ELF-1 (cell line): ENCODE results near the gene KYAT1.
A peak's percentile ranks its signal among the peaks of the same experiment; 100 is the strongest.
"Not testable (repeated sequence)": the region's sequence is repeated elsewhere in the genome, so short reads cannot be mapped to it uniquely, and the experiment has no call there.

Source experiments
- DNase-seq: peaks from one replicate; pipeline ENCODE4 v3.0.0-alpha.2; 2016; ENCODE audit warnings: low read depth, low spot score

Gene KYAT1

DNA sequence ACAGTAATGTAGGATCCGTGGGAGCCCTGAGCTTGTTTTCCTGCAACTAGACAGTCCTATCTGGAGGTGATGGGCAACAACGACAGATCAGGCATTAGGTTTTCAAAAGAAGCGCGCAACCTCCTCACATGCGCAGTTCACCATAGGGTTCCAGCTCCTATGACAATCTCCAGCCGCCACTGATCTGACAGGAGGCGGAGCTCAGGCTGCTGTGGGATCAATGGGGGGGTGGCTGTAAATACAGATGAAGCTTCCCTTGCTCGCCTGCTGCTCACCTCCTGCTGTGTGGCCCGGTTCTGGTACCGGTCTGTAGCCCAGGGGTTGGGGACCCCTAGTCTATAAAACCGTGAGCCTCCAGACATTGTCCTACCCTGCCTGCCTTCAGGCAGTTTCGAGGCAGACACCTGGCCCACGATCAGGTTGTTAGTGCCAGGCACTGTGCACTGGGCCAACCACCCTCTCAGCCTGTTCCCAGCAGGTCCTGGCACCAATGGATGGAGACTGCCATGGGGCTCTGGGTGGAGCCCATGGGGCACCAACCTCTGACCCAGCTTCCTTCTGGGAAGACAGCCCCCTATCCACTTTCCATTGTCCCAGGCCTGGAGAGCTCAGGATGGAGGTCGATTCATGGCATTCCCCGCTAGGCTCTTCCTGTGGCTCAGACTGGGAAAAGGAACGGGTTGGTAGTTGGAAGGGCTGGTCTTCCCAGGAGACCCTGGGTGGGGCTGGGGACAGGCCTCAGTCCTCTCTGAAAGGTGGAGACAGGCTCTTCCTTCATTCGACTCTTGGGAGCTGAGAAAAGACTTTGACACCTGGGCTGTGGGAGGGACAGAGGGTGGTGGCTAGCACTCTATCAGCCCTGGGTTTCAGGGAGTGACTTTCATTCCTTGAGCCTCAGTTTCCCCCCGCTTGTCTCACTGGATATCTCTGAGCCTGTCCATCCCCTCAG lies 61.8 kb downstream of the KYAT1 start:
- DNase-seq: peak; percentile 79

DNA sequence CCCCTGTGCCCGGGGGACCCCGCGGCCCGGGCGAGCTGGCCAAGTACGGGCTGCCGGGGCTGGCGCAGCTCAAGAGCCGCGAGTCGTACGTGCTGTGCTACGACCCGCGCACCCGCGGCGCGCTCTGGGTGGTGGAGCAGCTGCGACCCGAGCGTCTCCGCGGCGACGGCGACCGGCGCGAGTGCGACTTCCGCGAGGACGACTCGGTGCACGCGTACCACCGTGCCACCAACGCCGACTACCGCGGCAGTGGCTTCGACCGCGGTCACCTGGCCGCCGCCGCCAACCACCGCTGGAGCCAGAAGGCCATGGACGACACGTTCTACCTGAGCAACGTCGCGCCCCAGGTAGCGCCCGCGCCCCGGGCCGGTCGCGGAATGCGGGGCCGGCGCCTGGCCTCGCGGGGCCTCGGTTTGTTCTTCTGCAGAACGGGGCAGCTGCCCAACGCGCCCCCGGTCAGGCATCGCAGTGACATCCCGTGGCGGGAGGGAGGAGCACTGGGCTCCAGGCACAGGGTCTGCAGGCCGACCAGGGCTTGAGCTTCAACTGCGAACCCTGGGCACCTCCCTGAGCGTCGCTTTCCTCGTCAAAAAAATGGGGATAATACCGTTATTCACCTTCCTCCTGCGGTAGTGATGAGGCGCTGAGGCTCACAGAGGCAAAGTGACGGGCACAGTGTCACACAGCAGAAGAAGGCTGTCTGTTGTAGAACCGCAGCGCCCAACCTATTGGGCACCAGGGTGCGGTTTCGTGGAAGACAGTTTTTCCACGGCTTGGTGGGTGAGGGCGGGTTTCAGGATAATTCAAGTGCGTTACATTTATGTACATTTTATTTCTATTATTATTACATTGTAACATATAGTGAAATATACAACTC lies 62.7 kb downstream of the KYAT1 start:
- DNase-seq: peak; percentile 51

DNA sequence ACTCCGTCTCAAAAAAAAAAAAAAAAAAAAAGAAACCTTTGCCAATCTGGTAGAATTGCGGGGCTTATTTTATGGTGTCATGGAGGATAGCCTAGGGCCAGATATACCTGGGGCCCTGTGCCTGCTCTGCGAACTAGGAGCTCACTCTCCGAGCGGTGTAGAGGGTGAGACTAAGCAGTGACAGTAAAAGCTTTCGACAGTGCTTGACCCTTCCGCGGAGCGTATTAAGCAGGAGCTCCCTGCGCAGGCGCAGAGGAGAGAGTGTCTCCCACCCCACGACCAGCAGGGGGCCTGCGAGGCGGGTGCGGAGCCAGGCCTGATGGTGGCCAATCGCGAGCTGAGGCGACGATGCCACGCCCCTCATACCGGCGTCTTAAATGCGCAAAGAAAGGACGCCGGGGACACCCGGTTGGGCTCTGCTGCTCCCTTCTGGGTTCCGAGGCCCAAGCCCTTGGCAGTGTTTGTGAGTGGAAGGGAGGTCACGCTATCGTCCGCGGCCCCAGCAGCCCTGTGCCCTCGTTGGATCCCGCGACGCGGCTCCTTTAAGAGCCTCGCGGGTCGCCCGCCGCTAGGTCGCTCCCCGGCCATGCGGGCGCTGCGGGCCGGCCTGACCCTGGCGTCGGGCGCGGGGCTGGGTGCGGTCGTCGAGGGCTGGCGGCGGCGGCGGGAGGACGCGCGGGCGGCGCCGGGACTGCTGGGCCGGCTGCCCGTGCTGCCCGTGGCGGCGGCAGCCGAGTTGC lies 63.5 kb downstream of the KYAT1 start, which contains the start of gene ENDOG:
Gene ENDOG (plus strand): TSS at position 402 of the 740 bp plus-strand sequence. CDS start 185 bp downstream, at position 587.
- DNase-seq: peak; percentile 99

- no peak for DNase-seq
Observed at GRCh38 chr9:128810873-128811272, 70.9 kb downstream of the KYAT1 start.

DNA sequence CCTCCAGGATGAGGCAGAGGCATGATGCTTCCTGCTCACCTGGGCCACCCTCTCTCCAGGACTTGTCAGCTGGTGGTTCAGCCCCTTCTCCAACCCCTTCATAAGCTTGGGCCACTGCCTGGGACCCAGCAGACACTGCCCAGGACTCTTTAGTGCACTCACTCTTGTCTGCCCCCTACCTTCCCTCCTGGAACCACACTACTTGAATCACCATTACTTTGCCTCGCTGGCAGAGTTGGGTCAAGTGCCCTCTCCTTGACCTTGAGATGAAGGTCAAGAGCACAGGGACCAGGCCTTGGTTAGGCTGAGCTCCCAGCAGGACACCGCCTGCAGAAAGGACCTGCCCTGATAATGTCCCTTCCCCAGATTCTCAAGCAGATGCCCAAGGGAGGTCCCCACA lies 71.9 kb downstream of the KYAT1 start:
- no peak for DNase-seq

DNA sequence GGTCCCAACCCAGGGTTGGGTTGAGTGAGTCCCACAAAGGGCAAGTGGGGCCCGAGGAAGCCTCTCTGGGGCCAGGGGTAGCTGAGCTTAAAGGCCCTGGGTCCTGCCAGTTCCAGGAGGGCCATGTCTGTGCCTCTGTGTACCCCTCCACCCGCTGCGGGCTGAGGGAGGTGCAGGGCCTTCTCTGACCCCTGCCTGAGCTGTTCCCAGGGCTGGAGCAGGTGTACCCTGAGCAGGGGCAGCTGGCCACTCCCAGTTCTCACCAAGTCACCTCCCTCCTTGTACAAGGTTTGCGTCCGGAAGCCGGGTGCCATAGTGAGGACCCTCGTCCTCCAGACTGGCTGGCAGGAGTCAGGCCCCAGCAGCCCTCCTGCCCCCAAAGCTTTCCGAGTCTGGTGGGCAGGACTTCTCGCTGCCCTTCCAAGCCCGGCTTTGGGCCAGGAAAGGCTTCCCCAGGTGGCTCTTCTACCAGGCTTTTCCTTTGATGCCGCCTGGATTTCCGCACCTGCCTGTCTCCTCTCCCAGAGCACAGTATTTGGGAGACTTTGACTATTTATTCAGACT lies 72.6 kb downstream of the KYAT1 start:
- no peak for DNase-seq

DNA sequence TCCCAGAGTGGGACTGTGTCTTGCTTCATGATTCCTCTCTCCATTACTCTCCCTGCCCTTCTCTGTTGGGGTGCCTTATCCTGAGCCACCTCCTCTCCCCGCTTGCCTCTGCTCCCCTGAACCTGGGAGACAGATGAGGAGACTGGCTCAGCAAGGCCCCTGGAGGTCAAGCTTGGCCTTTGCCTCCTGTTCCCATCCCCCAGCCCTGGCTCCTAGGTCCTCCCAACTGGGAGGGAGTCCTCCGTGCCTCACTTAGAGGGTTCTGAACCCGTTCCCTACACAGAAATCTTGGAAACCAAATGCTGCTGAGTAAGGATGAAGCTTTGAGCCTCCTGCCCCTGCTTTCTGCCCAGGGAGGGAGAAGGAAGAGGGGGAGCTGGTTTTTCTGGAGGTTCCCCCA lies 73.2 kb downstream of the KYAT1 start:
- no peak for DNase-seq

GRCh38 chr9:128807827-128808226 lies 73.9 kb downstream of the KYAT1 start:
- DNase-seq: no peak

DNA sequence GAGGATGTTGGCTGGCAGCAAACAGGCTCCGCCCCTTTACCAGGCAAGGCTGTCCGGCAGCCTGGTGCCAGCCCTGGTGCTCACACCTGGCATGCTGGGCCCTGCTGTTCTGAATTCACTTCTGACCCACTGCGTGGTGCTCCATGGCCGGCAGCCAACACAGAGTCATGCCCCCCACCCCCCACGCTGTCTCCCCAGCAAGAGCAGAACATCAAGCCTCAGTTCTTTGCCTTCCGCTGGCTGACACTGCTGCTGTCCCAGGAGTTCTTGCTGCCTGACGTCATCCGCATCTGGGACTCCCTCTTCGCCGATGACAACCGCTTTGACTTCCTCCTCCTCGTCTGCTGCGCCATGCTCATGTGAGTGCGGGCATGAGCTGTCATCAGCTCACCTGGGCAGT lies 76.1 kb downstream of the KYAT1 start:
- DNase-seq: no peak

- DNase-seq: no peak
Observed at GRCh38 chr9:128802482-128802881, 79.3 kb downstream of the KYAT1 start.

GRCh38 chr9:128800061-128800460 lies 81.7 kb downstream of the KYAT1 start:
- DNase-seq: no peak

DNA sequence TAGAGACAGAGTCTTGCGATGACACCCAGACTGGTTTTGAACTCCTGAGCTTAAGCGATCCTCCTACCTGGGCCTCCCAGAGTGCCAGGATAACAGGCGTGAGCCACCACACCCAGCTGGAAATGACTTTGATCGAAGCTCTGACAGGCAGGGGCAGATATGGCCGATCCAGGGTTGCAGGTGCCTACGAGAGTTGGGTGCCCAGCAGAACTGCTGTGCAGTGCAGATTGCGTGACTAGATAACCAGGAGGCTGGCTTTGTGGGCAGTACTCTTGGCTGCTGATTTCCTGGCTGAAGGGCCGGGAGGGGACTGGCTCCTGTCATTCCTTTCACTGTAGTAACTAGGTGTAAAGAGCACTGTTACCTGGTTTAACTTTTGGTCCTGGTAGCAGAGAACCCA lies 82.9 kb downstream of the KYAT1 start:
- no peak for DNase-seq

DNA sequence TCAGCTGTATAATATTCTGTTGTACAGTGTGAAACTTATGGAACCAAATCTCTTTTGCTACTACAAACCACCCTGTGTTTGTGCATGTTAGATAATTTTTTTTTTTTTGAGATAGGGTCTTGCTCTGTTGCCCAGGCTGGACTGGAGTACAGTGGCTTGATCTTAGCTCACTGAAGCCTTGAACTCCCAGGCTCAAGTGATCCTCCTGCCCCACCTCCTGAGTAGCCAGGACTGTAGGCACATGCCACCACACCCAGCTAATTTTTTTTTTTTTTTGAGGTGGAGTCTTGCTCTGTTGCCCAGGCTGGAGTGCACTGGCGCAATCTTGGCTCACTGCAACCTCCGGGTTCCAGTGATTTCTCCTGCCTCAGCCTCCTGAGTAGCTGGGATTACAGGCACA lies 86.8 kb downstream of the KYAT1 start:
- not testable (repeated sequence) for DNase-seq

- no peak for DNase-seq
Observed at GRCh38 chr9:128792978-128793686, 88.6 kb downstream of the KYAT1 start.

DNA sequence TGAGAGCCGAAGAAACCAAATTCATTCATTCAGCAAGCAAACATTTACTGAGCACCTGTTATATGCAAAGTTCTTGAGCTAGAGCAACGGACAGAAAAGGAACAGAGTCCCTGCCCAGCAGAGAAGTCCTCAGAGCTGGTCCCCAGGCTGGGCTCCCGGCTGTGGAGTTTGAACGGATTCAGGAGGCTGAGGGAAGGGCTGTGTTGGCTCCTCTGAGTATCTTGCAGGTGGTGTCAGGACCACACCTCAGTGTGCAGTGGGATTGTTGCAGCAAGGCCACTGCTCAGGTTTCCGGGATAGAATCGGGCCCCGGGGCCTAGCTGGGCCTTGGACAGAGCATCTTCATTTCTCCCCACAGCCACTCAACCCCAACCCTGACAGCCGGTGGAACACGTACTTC lies 89.6 kb downstream of the KYAT1 start:
- DNase-seq: no peak

DNA sequence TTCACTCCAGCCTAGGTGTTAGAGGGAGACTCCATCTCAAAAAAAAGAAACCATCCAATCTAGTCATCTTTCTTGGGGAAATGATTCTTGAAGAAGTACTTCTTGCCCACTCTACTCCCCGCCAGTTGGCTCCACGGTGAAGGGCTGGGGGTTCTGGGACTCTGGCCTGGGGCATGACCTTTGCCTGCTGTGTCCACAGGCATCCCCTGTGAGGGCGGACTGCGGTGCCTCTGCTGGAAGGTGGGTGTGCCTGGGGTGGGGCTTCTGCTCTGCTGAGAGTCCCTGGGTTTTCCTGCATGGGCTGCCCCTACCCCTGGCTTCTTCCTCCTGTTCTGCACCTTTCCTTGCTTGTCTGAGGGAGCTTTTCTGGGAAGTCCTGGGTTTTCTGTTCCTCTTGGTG lies 91.2 kb downstream of the KYAT1 start:
- no peak for DNase-seq

DNA sequence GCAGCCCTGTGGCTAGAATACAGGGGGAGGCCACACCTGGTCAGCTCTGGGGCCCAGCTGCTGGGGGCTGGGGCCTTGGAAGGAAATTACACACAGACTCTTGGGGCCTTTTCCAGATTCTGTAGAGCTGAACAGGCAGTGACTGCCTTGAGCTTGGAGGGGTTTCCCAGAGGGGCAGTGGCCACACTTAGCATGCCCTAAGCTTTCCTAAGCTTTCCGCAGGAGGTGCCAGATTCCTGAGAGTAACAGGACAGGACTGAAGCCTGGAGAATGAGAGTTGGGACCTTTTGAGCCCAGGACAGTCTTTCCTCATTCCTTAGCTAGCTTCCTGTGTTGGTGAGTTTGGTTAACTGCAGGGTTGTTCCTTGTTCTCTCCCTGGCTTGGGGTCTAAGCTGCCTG lies 93.3 kb downstream of the KYAT1 start:
- DNase-seq: no peak

DNA sequence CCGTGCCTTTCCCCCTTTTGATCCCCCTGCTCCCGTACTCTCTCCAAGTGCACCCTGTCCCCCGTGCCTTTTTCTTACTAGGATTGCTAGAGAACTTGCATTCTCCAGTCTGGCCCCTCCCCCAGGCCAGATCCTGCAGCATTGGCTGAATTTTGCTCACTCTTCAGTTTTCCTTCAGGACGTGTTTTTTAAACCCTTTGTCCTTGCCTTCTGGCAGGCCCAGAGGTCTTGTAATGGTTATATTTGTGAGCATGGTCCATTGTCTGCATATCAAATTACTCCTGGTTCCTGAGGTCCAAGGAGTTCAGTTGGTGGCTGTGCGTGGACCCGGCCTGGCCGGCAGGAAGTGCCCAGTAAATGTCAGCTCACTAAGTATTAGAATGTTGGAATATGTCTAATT lies 94.1 kb downstream of the KYAT1 start:
- DNase-seq: peak; percentile 10

DNA sequence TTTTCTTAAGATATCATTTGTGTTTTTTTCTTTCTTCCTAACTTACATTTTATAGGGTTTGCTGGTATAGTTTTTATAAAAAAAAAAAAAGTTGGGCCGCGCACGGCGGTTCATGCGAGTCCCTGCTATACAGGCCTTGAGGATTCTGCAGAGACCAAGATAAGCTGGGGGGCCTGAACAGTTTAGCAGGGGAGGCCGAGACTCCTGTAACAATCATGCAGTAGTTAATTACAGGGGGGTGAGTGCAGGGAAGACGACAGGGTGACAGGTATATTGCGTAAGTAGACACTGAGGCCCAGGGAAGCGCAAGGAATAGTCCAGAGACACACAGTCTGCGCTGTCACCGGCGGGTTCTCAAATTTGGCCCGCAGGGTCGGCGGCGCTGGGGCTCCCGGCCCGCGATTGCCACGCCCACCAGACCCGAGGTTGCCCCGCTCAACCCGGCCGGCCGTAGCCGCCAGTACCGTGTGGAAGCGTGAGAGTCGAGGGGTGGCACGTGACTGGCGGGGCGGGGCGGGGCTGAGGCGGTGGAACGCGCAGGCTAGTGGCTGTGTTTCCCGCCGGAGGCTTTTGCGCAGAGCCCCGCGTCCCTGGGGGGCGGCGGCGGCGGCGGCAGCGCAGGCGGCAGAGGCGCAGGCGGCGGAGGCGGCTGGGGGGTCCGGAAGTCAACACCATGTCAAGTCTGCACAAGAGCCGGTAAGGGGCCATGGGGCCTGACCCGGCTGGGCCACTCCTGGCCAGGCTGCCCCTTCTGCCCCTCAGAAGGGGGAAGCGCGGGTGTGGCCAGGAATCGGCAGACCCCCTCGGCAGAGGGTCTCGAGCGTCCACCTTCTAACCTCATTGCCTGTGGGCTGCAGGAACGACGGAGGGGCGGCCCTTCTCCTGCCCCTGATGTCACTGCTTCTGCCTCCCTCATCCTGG lies 94.8 kb downstream of the KYAT1 start, which contains the start of gene TBC1D13:
Gene TBC1D13 (plus strand): TSS at position 573 of the 921 bp plus-strand sequence. CDS start 101 bp downstream, at position 674.
- peak; percentile 93 for DNase-seq
